ENCODE results near the gene RPH3AL.
A peak's percentile ranks its signal among the peaks of the same experiment; 100 is the strongest.

RPH3AL gene

GRCh38 chr17:384622-385177, 32.1 kb upstream of the RPH3AL start:
- peak overlapping the region; percentile 33 for H3K4me3 ChIP-seq
- in situ Hi-C loops (cut with MboI; ENCODE audit: low sequenced_read_pairs), result no loop called here

GRCh38 chr17:383771-384621, 31.4 kb upstream of the RPH3AL start:
- in situ Hi-C loops (cut with MboI; ENCODE audit: low sequenced_read_pairs), result no loop called here
- Histone ChIP-seq H3K4me1 (peaks cover 11% of the 10 kb centered on the region), H3K4me3 (no peak overlapping the region), H3K36me3 (replicated peaks) (no peaks in the 10 kb centered on the region), H3K9me3 (no peaks in the 10 kb centered on the region), H3K27me3 (ENCODE audit: low read depth) (no peaks in the 10 kb centered on the region)
- DNase-seq (ENCODE audit: low spot score in 2 of 2), result no peak

More at GRCh38 chr17:384622-385177, 32.1 kb upstream of the RPH3AL start:
- no peaks in the 10 kb centered on the region for H3K9me3 ChIP-seq
- no peak for DNase-seq (ENCODE audit: low spot score in 2 of 2)
- H3K4me1 ChIP-seq, result peaks cover 11% of the 10 kb centered on the region
- no peaks in the 10 kb centered on the region for H3K36me3 ChIP-seq (replicated peaks)
- no peaks in the 10 kb centered on the region for H3K27me3 ChIP-seq (ENCODE audit: low read depth)

GRCh38 chr17:382644-383533, 30.3 kb upstream of the RPH3AL start:
- Histone ChIP-seq H3K36me3 (replicated peaks) (no peaks in the 10 kb centered on the region), H3K9me3 (no peaks in the 10 kb centered on the region), H3K27me3 (ENCODE audit: low read depth) (no peaks in the 10 kb centered on the region), H3K4me1 (peaks cover 11% of the 10 kb centered on the region), H3K4me3 (no peak overlapping the region)
- DNase-seq (ENCODE audit: low spot score in 2 of 2), result peak; percentile 50 to 81
- in situ Hi-C loops (cut with MboI; ENCODE audit: low sequenced_read_pairs), result no loop called here

- Histone ChIP-seq H3K4me3 (no peak overlapping the region), H3K36me3 (replicated peaks) (no peaks in the 10 kb centered on the region), H3K4me1 (peaks cover 11% of the 10 kb centered on the region), H3K9me3 (no peaks in the 10 kb centered on the region), H3K27me3 (ENCODE audit: low read depth) (no peaks in the 10 kb centered on the region)
- no peak for DNase-seq (ENCODE audit: low spot score in 2 of 2)
- in situ Hi-C loops (cut with MboI; ENCODE audit: low sequenced_read_pairs), result no loop called here
Observed at GRCh38 chr17:381941-382643, 29.5 kb upstream of the RPH3AL start.

- no peak overlapping the region for H3K4me3 ChIP-seq
- no peaks in the 10 kb centered on the region for H3K27me3 ChIP-seq (ENCODE audit: low read depth)
- no peaks in the 10 kb centered on the region for H3K36me3 ChIP-seq (replicated peaks)
- in situ Hi-C loops (cut with MboI; ENCODE audit: low sequenced_read_pairs), result no loop called here
- peaks cover 11% of the 10 kb centered on the region for H3K4me1 ChIP-seq
- H3K9me3 ChIP-seq, result no peaks in the 10 kb centered on the region
- DNase-seq (ENCODE audit: low spot score in 2 of 2), result no peak
Observed at GRCh38 chr17:381516-381915, 28.9 kb upstream of the RPH3AL start.

GRCh38 chr17:379531-380465, 27.2 kb upstream of the RPH3AL start:
- Histone ChIP-seq H3K36me3 (replicated peaks) (no peaks in the 10 kb centered on the region), H3K27me3 (ENCODE audit: low read depth) (no peaks in the 10 kb centered on the region), H3K9me3 (no peaks in the 10 kb centered on the region), H3K4me1 (peaks cover 9% of the 10 kb centered on the region), H3K4me3 (no peak overlapping the region)
- in situ Hi-C loops (cut with MboI; ENCODE audit: low sequenced_read_pairs), result no loop called here
- DNase-seq (ENCODE audit: low spot score in 2 of 2), result no peak

- Histone ChIP-seq H3K36me3 (replicated peaks) (no peaks in the 10 kb centered on the region), H3K9me3 (no peaks in the 10 kb centered on the region), H3K4me1 (peaks cover 9% of the 10 kb centered on the region), H3K27me3 (ENCODE audit: low read depth) (no peaks in the 10 kb centered on the region), H3K4me3 (no peak overlapping the region)
- in situ Hi-C loops (cut with MboI; ENCODE audit: low sequenced_read_pairs), result no loop called here
- no peak for DNase-seq (ENCODE audit: low spot score in 2 of 2)
Observed at GRCh38 chr17:378068-378467, 25.5 kb upstream of the RPH3AL start.

GRCh38 chr17:376936-377863, 24.6 kb upstream of the RPH3AL start:
- in situ Hi-C loops (cut with MboI; ENCODE audit: low sequenced_read_pairs), result no loop called here
- Histone ChIP-seq H3K36me3 (replicated peaks) (no peaks in the 10 kb centered on the region), H3K4me1 (peaks cover under 1% of the 10 kb centered on the region; the same call in 1 of the 2 replicates), H3K9me3 (no peaks in the 10 kb centered on the region), H3K4me3 (no peak overlapping the region), H3K27me3 (ENCODE audit: low read depth) (no peaks in the 10 kb centered on the region)
- no peak for DNase-seq (ENCODE audit: low spot score in 2 of 2)

- no peaks in the 10 kb centered on the region for H3K27me3 ChIP-seq (ENCODE audit: low read depth)
- H3K4me3 ChIP-seq, result no peak overlapping the region
- no peak for DNase-seq (ENCODE audit: low spot score in 2 of 2)
- no peaks in the 10 kb centered on the region for H3K9me3 ChIP-seq
- in situ Hi-C loops (cut with MboI; ENCODE audit: low sequenced_read_pairs), result no loop called here
- no peaks in the 10 kb centered on the region for H3K4me1 ChIP-seq
- no peaks in the 10 kb centered on the region for H3K36me3 ChIP-seq (replicated peaks)
Observed at GRCh38 chr17:373613-374230, 21.1 kb upstream of the RPH3AL start.

- Histone ChIP-seq H3K4me3 (no peak overlapping the region), H3K9me3 (peaks cover 8% of the 10 kb centered on the region; the same call in 1 of the 2 replicates)
- in situ Hi-C loops (cut with MboI; ENCODE audit: low sequenced_read_pairs), result no loop called here
Observed at GRCh38 chr17:372157-373152, 19.8 kb upstream of the RPH3AL start.

GRCh38 chr17:371583-371982, 19.0 kb upstream of the RPH3AL start:
- no peak overlapping the region for H3K4me3 ChIP-seq
- H3K9me3 ChIP-seq, result peaks cover 8% of the 10 kb centered on the region; the same call in 1 of the 2 replicates
- no peaks in the 10 kb centered on the region for H3K4me1 ChIP-seq
- no peaks in the 10 kb centered on the region for H3K36me3 ChIP-seq (replicated peaks)
- in situ Hi-C loops (cut with MboI; ENCODE audit: low sequenced_read_pairs), result no loop called here
- no peaks in the 10 kb centered on the region for H3K27me3 ChIP-seq (ENCODE audit: low read depth)
- DNase-seq (ENCODE audit: low spot score in 2 of 2), result no peak

More at GRCh38 chr17:372157-373152, 19.8 kb upstream of the RPH3AL start:
- no peaks in the 10 kb centered on the region for H3K4me1 ChIP-seq
- DNase-seq (ENCODE audit: low spot score in 2 of 2), result no peak
- H3K27me3 ChIP-seq (ENCODE audit: low read depth), result no peaks in the 10 kb centered on the region
- H3K36me3 ChIP-seq (replicated peaks), result no peaks in the 10 kb centered on the region
